Measurements from ENCODE around the gene RCAN2. TPM values are rescaled to one million over a fixed set of nuclear protein-coding genes. Genes with fewer than 3 reads are reported as not detected.

Gene RCAN2
- total RNA-seq, 4 donors from 2014 or later, result 46.9 to 289 (median 171) TPM

- TF ChIP-seq POLR2AphosphoS5 (IDR thresholded peaks at IDR 0.05) (no peak), CTCF (IDR thresholded peaks at IDR 0.05) (no peak), POLR2A (IDR thresholded peaks at IDR 0.05) (no peak), EP300 (IDR thresholded peaks at IDR 0.05) (no peak)
- no peak for ATAC-seq
- WGBS, 2 donors (ENCODE audit: low coverage in 1 of 2), result 39 to 89% methylated on average over 1 to 2 of the region's 2 CpGs
- Histone ChIP-seq H3K4me1 (peaks cover 0 to 23% (median 0%) of the 10 kb centered on the region in 3 donors), H3K36me3 (no peaks in the 10 kb centered on the region), H3K9me3 (no peaks in the 10 kb centered on the region), H3K27me3 (no peaks in the 10 kb centered on the region), H3K4me3 (no peak overlapping the region), H3K27ac (no peak overlapping the region)
These were observed 217.3 kb downstream of the RCAN2 start for GRCh38 chr6:46273911-46274310.

GRCh38 chr6:46271728-46272127 is 219.5 kb downstream of the RCAN2 start:
- no peak for ATAC-seq
- Histone ChIP-seq H3K36me3 (no peaks in the 10 kb centered on the region), H3K9me3 (no peaks in the 10 kb centered on the region), H3K27me3 (no peaks in the 10 kb centered on the region), H3K4me3 (no peak overlapping the region), H3K27ac (no peak overlapping the region), H3K4me1 (peaks cover 0 to 26% (median 0%) of the 10 kb centered on the region in 3 donors)
- WGBS, 2 donors (ENCODE audit: low coverage in 1 of 2), result 83 to 95% methylated on average over 3 of the region's 3 CpGs
- no peak for TF ChIP-seq CTCF (IDR thresholded peaks at IDR 0.05)

GRCh38 chr6:46271107-46271506 is 220.1 kb downstream of the RCAN2 start:
- 75% methylated on average over 4 of the region's 4 CpGs; no CpG with 5 or more reads in 1 of the 2 donors for WGBS, 2 donors (ENCODE audit: low coverage in 1 of 2)
- no peak for ATAC-seq
- Histone ChIP-seq H3K27ac (no peak overlapping the region), H3K36me3 (no peaks in the 10 kb centered on the region), H3K27me3 (no peaks in the 10 kb centered on the region), H3K9me3 (no peaks in the 10 kb centered on the region), H3K4me1 (peaks cover 0 to 26% (median 0%) of the 10 kb centered on the region in 3 donors), H3K4me3 (no peak overlapping the region)
- TF ChIP-seq POLR2AphosphoS5 (IDR thresholded peaks at IDR 0.05), result no peak
- no peak for TF ChIP-seq EP300 (IDR thresholded peaks at IDR 0.05)
- TF ChIP-seq POLR2A (IDR thresholded peaks at IDR 0.05), result no peak
- TF ChIP-seq CTCF (IDR thresholded peaks at IDR 0.05), result no peak

- WGBS, 2 donors (ENCODE audit: low coverage in 1 of 2), result 50 to 71% methylated on average over 1 of the region's 7 CpGs
- TF ChIP-seq POLR2AphosphoS5 (IDR thresholded peaks at IDR 0.05) (no peak), POLR2A (IDR thresholded peaks at IDR 0.05) (no peak), CTCF (IDR thresholded peaks at IDR 0.05) (no peak), EP300 (IDR thresholded peaks at IDR 0.05) (no peak)
- no peak for ATAC-seq
These were observed 220.9 kb downstream of the RCAN2 start for GRCh38 chr6:46270336-46270735.

GRCh38 chr6:46269447-46270229 is 221.6 kb downstream of the RCAN2 start:
- peak; percentile 16 for ATAC-seq
- 58 to 82% methylated on average over 2 of the region's 5 CpGs for WGBS, 2 donors (ENCODE audit: low coverage in 1 of 2)
- Histone ChIP-seq H3K27ac (no peak overlapping the region), H3K4me3 (no peak overlapping the region), H3K27me3 (no peaks in the 10 kb centered on the region), H3K9me3 (no peaks in the 10 kb centered on the region), H3K36me3 (no peaks in the 10 kb centered on the region), H3K4me1 (peaks cover 0 to 24% (median 0%) of the 10 kb centered on the region in 3 donors)
- no peak for TF ChIP-seq EP300 (IDR thresholded peaks at IDR 0.05)
- TF ChIP-seq POLR2AphosphoS5 (IDR thresholded peaks at IDR 0.05), result no peak
- no peak for TF ChIP-seq CTCF (IDR thresholded peaks at IDR 0.05)
- TF ChIP-seq POLR2A (IDR thresholded peaks at IDR 0.05), result no peak

More at GRCh38 chr6:46270336-46270735, 220.9 kb downstream of the RCAN2 start:
- H3K27ac ChIP-seq, result no peak overlapping the region
- H3K4me1 ChIP-seq, result peaks cover 0 to 26% (median 0%) of the 10 kb centered on the region in 3 donors
- no peaks in the 10 kb centered on the region for H3K9me3 ChIP-seq
- H3K36me3 ChIP-seq, result no peaks in the 10 kb centered on the region
- no peaks in the 10 kb centered on the region for H3K27me3 ChIP-seq
- no peak overlapping the region for H3K4me3 ChIP-seq

Data from gastroesophageal sphincter (tissue), 4 donors.